Measurements from ENCODE around the gene TNP1. TPM values are rescaled to one million over a fixed set of nuclear protein-coding genes. Genes with fewer than 3 reads are reported as not detected.

Gene TNP1
- polyA plus RNA-seq, 1 of the 3 experiments (the other 2 are of a cell fraction), result not detected

GRCh38 chr2:216877085-216877484 lies 17.2 kb upstream of the TNP1 start:
- H3K36me3 ChIP-seq (replicated peaks in 1 of 2; ENCODE audit: control insufficient read depth in 1 of 2, insufficient read depth in 2 of 2, low read length in 1 of 2), result no peaks in the 10 kb centered on the region
- H2AFZ ChIP-seq (ENCODE audit: low read depth), result no peak overlapping the region
- no peak overlapping the region for H3K4me3 ChIP-seq (ENCODE audit: low read depth in 2 of 2, low read length in 1 of 2)
- no peak overlapping the region for H3K4me2 ChIP-seq
- H3K79me2 ChIP-seq (ENCODE audit: insufficient read depth), result no peaks in the 10 kb centered on the region
- H3K9me3 ChIP-seq, result no peaks in the 10 kb centered on the region
- H3K9ac ChIP-seq, result no peak overlapping the region
- no peak overlapping the region for H3K27ac ChIP-seq (ENCODE audit: low read depth in 2 of 2, low read length in 1 of 2)
- no peak for DNase-seq
- peaks cover 0 to 3% of the 10 kb centered on the region in 2 experiments; a peak in 1 of 4 replicates for H3K4me1 ChIP-seq (ENCODE audit: control insufficient read depth in 1 of 2, insufficient read depth in 2 of 2, low read depth in 1 of 2, low read length in 1 of 2)
- no peaks in the 10 kb centered on the region for H3F3A ChIP-seq (replicated peaks; ENCODE audit: insufficient read depth)
- no peaks in the 10 kb centered on the region for H3K27me3 ChIP-seq (ENCODE audit: insufficient read depth)
- POLR2A ChIA-PET, result no interaction called here
- no peaks in the 10 kb centered on the region for H3K9me2 ChIP-seq
- 57% methylated on average over 3 of the region's 3 CpGs for WGBS (ENCODE audit: low lambda C conversion rate)
- TF ChIP-seq ELF1 (IDR thresholded peaks at IDR 0.05), result no peak
- peak; percentile 39 for TF ChIP-seq CTCF (IDR thresholded peaks at IDR 0.05)
- H4K20me1 ChIP-seq (ENCODE audit: insufficient read depth), result no peaks in the 10 kb centered on the region
- CTCF ChIA-PET, result interaction anchor here (0.9 kb wide), 1 partner anchor 51 kb away, joined by 3 read pairs; no protein-coding TSS in a partner anchor

- no peaks in the 10 kb centered on the region for H3K9me3 ChIP-seq
- H3K4me1 ChIP-seq (ENCODE audit: control insufficient read depth in 1 of 2, insufficient read depth in 2 of 2, low read depth in 1 of 2, low read length in 1 of 2), result peaks cover 0 to 3% of the 10 kb centered on the region in 2 experiments; a peak in 1 of 4 replicates
- DNase-seq, result no peak
- H2AFZ ChIP-seq (ENCODE audit: low read depth), result no peak overlapping the region
- H3K9me2 ChIP-seq, result no peaks in the 10 kb centered on the region
- H3K27me3 ChIP-seq (ENCODE audit: insufficient read depth), result no peaks in the 10 kb centered on the region
- H3K79me2 ChIP-seq (ENCODE audit: insufficient read depth), result no peaks in the 10 kb centered on the region
- H3K4me3 ChIP-seq (ENCODE audit: low read depth in 2 of 2, low read length in 1 of 2), result no peak overlapping the region
- POLR2A ChIA-PET, result no interaction called here
- WGBS (ENCODE audit: low lambda C conversion rate), result 25% methylated on average over 2 of the region's 2 CpGs
- H3F3A ChIP-seq (replicated peaks; ENCODE audit: insufficient read depth), result no peaks in the 10 kb centered on the region
- H4K20me1 ChIP-seq (ENCODE audit: insufficient read depth), result no peaks in the 10 kb centered on the region
- TF ChIP-seq FOXM1 (IDR thresholded peaks at IDR 0.05; ENCODE audit: low read depth), result no peak
- no peak for TF ChIP-seq USF2 (IDR thresholded peaks at IDR 0.05; ENCODE audit: borderline replicate concordance, low read depth, low read length)
- TF ChIP-seq EZH2phosphoT487 (IDR thresholded peaks at IDR 0.05; ENCODE audit: borderline replicate concordance, low read depth), result no peak
- TF ChIP-seq USF1 (IDR thresholded peaks at IDR 0.05; ENCODE audit: borderline replicate concordance, low read depth), result no peak
- TF ChIP-seq SMC3 (IDR thresholded peaks at IDR 0.05; ENCODE audit: low read depth, low read length), result no peak
- no peak for TF ChIP-seq GABPA (IDR thresholded peaks at IDR 0.05; ENCODE audit: low read depth)
- no peak for TF ChIP-seq TAF1 (IDR thresholded peaks at IDR 0.05; ENCODE audit: borderline replicate concordance, low read depth, low read length)
- no peak for TF ChIP-seq PBX3 (IDR thresholded peaks at IDR 0.05)
- no peak for TF ChIP-seq TEAD4 (IDR thresholded peaks at IDR 0.05; ENCODE audit: borderline replicate concordance, insufficient read depth)
- no peak for TF ChIP-seq NRF1 (IDR thresholded peaks at IDR 0.05; ENCODE audit: low read depth, low read length)
- TF ChIP-seq GATA2 (CRISPR knock-in tag; IDR thresholded peaks at IDR 0.05), result no peak
- no peak for TF ChIP-seq MXI1 (IDR thresholded peaks at IDR 0.05; ENCODE audit: low read depth, low read length)
- no peak for TF ChIP-seq MAX (IDR thresholded peaks at IDR 0.05; ENCODE audit: low read depth)
- no peak for TF ChIP-seq CTCF (IDR thresholded peaks at IDR 0.05)
- TF ChIP-seq YY1 (IDR thresholded peaks at IDR 0.05; ENCODE audit: low read depth), result no peak
- TF ChIP-seq RXRA (IDR thresholded peaks at IDR 0.05; ENCODE audit: borderline replicate concordance, low read depth), result no peak
- no peak for TF ChIP-seq RAD21 (IDR thresholded peaks at IDR 0.05; ENCODE audit: low read length)
- no peak for TF ChIP-seq ELF1 (IDR thresholded peaks at IDR 0.05)
- no peak for TF ChIP-seq IRF3 (IDR thresholded peaks at IDR 0.05; ENCODE audit: low read depth, low read length)
- CTCF ChIA-PET, result no interaction called here
- no peak overlapping the region for H3K9ac ChIP-seq
- no peaks in the 10 kb centered on the region for H3K36me3 ChIP-seq (replicated peaks in 1 of 2; ENCODE audit: control insufficient read depth in 1 of 2, insufficient read depth in 2 of 2, low read length in 1 of 2)
- no peak overlapping the region for H3K27ac ChIP-seq (ENCODE audit: low read depth in 2 of 2, low read length in 1 of 2)
- no peak overlapping the region for H3K4me2 ChIP-seq
Observed at GRCh38 chr2:216875862-216876261, 16.0 kb upstream of the TNP1 start.

Measured in SK-N-SH (cell line).